SH-SY5Y (cell line): Measurements from ENCODE around the gene RASGEF1C.

Experiments
- GATA2 ChIP-seq: IDR thresholded peaks from 2 replicates; pipeline ENCODE4 v1.6.1; 2011; ENCODE audit warnings: mild to moderate bottlenecking, low read depth, low read length
- GATA3 ChIP-seq: IDR thresholded peaks from 2 replicates; pipeline ENCODE4 v1.6.1; 2011; ENCODE audit warnings: low read depth, mild to moderate bottlenecking, low read length, moderate library complexity

RASGEF1C gene

GRCh38 chr5:180133551-180133950 lies 75.5 kb downstream of the RASGEF1C start:
- TF ChIP-seq GATA3 (no peak), GATA2 (no peak)

GRCh38 chr5:180133060-180133459 lies 76.0 kb downstream of the RASGEF1C start:
- no peak for TF ChIP-seq GATA3
- no peak for TF ChIP-seq GATA2

- no peak for TF ChIP-seq GATA2
- TF ChIP-seq GATA3, result no peak
Measured at GRCh38 chr5:180130876-180131740, 77.9 kb downstream of the RASGEF1C start.

- no peak for TF ChIP-seq GATA3
- TF ChIP-seq GATA2, result no peak
Measured at GRCh38 chr5:180130291-180130869, 78.6 kb downstream of the RASGEF1C start.

- TF ChIP-seq GATA3, result no peak
- TF ChIP-seq GATA2, result no peak
Measured at GRCh38 chr5:180129291-180130190, 79.5 kb downstream of the RASGEF1C start.

- TF ChIP-seq GATA2, result no peak
- TF ChIP-seq GATA3, result no peak
Measured at GRCh38 chr5:180128671-180129261, 80.2 kb downstream of the RASGEF1C start.

- TF ChIP-seq GATA3 (no peak), GATA2 (no peak)
Measured at GRCh38 chr5:180127682-180128670, 81.0 kb downstream of the RASGEF1C start.

GRCh38 chr5:180126716-180127681 lies 82.0 kb downstream of the RASGEF1C start:
- TF ChIP-seq GATA2 (no peak), GATA3 (no peak)

- TF ChIP-seq GATA2 (no peak), GATA3 (no peak)
Measured at GRCh38 chr5:180122875-180123274, 86.1 kb downstream of the RASGEF1C start.

- TF ChIP-seq GATA3, result no peak
- no peak for TF ChIP-seq GATA2
Measured at GRCh38 chr5:180121826-180122413, 87.1 kb downstream of the RASGEF1C start.
